Activated CD8-positive, alpha-beta memory T cell treated with anti-CD3 and anti-CD28 coated beads, Interleukin-2, amount 10 ng/mL, durations not matched to agents 7 days and 5 days (primary cell): ENCODE results near the gene XIRP2. TPM values are rescaled to one million over a fixed set of nuclear protein-coding genes. Genes with fewer than 3 reads are reported as not detected.

Experiments used
- ATAC-seq: fragments of 150-1000 bp; cut with Tn5 transposase; one replicate; pipeline ENCODE4 v1.10.0; 2021; ENCODE audit warnings: moderate library complexity
- CTCF ChIA-PET: fragments of 350-600 bp; sonication (Branson Sonifier 250); formaldehyde crosslinking; loops from one replicate; lab custom pipeline; 2021; ENCODE audit warnings: antibody characterized with exemption; lab: Charles Lee
- DNase-seq: peaks from one replicate; pipeline ENCODE4 v3.0.0-alpha.2; 2020
- H3K27ac Mint-ChIP-seq: one replicate; pipeline ENCODE4 v1.8.0; 2021; ENCODE audit warnings: mild to moderate bottlenecking, mixed read lengths
- H3K27me3 Mint-ChIP-seq: one replicate; pipeline ENCODE4 v1.8.0; 2021; ENCODE audit warnings: mixed read lengths
- H3K36me3 Mint-ChIP-seq: one replicate; pipeline ENCODE4 v1.8.0; 2021; ENCODE audit warnings: mild to moderate bottlenecking, mixed read lengths
- H3K4me1 Mint-ChIP-seq: one replicate; pipeline ENCODE4 v1.8.0; 2021; ENCODE audit warnings: mixed read lengths
- H3K4me3 Mint-ChIP-seq: one replicate; pipeline ENCODE4 v1.8.0; 2021; ENCODE audit warnings: mild to moderate bottlenecking, moderate library complexity, mixed read lengths
- H3K9me3 Mint-ChIP-seq: one replicate; pipeline ENCODE4 v1.8.0; 2022; ENCODE audit warnings: low read depth, mixed read lengths
- total RNA-seq, 2 experiments: library from RNA; stranded (reverse); gene quantifications; one replicate each; pipeline ENCODE4 v1.2.3, GENCODE V29; 2021

XIRP2 gene
- total RNA-seq, 2 experiments from 2014 or later, result not detected

GRCh38 chr2:166958986-166959481 lies 70.8 kb downstream of the XIRP2 start:
- H3K36me3 Mint-ChIP-seq, result no peaks in the 10 kb centered on the region

GRCh38 chr2:166959556-166959955 lies 71.3 kb downstream of the XIRP2 start:
- ATAC-seq (no peak), DNase-seq (no peak)
- no peaks in the 10 kb centered on the region for H3K4me1 Mint-ChIP-seq
- H3K27ac Mint-ChIP-seq, result no peak overlapping the region
- no peak overlapping the region for H3K4me3 Mint-ChIP-seq
- no peaks in the 10 kb centered on the region for H3K27me3 Mint-ChIP-seq
- CTCF ChIA-PET, result no interaction called here
- H3K9me3 Mint-ChIP-seq, result peaks cover 6% of the 10 kb centered on the region
- no peaks in the 10 kb centered on the region for H3K36me3 Mint-ChIP-seq

More at GRCh38 chr2:166958986-166959481, 70.8 kb downstream of the XIRP2 start:
- H3K27ac Mint-ChIP-seq, result no peak overlapping the region
- no peak for DNase-seq
- H3K4me3 Mint-ChIP-seq, result no peak overlapping the region
- no peak for ATAC-seq
- no peaks in the 10 kb centered on the region for H3K27me3 Mint-ChIP-seq
- peaks cover 6% of the 10 kb centered on the region for H3K9me3 Mint-ChIP-seq
- no peaks in the 10 kb centered on the region for H3K4me1 Mint-ChIP-seq
- CTCF ChIA-PET, result no interaction called here

- Mint-ChIP-seq H3K9me3 (peaks cover 5% of the 10 kb centered on the region), H3K4me1 (no peaks in the 10 kb centered on the region), H3K4me3 (no peak overlapping the region), H3K27me3 (no peaks in the 10 kb centered on the region), H3K27ac (no peak overlapping the region), H3K36me3 (no peaks in the 10 kb centered on the region)
- DNase-seq (no peak), ATAC-seq (no peak)
- CTCF ChIA-PET, result no interaction called here
These were observed 72.5 kb downstream of the XIRP2 start for GRCh38 chr2:166960702-166961270.

GRCh38 chr2:166961933-166962332 lies 73.7 kb downstream of the XIRP2 start:
- H3K36me3 Mint-ChIP-seq, result no peaks in the 10 kb centered on the region
- H3K27ac Mint-ChIP-seq, result no peak overlapping the region
- H3K9me3 Mint-ChIP-seq, result peaks cover 3% of the 10 kb centered on the region
- DNase-seq (no peak), ATAC-seq (no peak)
- H3K27me3 Mint-ChIP-seq, result no peaks in the 10 kb centered on the region
- CTCF ChIA-PET, result no interaction called here
- no peaks in the 10 kb centered on the region for H3K4me1 Mint-ChIP-seq
- H3K4me3 Mint-ChIP-seq, result no peak overlapping the region

GRCh38 chr2:166969486-166969885 lies 81.2 kb downstream of the XIRP2 start:
- Mint-ChIP-seq H3K9me3 (no peaks in the 10 kb centered on the region), H3K36me3 (no peaks in the 10 kb centered on the region), H3K4me1 (no peaks in the 10 kb centered on the region), H3K27ac (no peak overlapping the region), H3K27me3 (no peaks in the 10 kb centered on the region), H3K4me3 (no peak overlapping the region)
- no peak for ATAC-seq
- CTCF ChIA-PET, result no interaction called here
- DNase-seq, result no peak

- Mint-ChIP-seq H3K27ac (no peak overlapping the region), H3K4me3 (no peak overlapping the region), H3K36me3 (no peaks in the 10 kb centered on the region), H3K27me3 (no peaks in the 10 kb centered on the region), H3K9me3 (peaks cover 6% of the 10 kb centered on the region), H3K4me1 (no peaks in the 10 kb centered on the region)
- no peak for DNase-seq
- CTCF ChIA-PET, result no interaction called here
- no peak for ATAC-seq
These were observed 83.7 kb downstream of the XIRP2 start for GRCh38 chr2:166972002-166972401.

DNA sequence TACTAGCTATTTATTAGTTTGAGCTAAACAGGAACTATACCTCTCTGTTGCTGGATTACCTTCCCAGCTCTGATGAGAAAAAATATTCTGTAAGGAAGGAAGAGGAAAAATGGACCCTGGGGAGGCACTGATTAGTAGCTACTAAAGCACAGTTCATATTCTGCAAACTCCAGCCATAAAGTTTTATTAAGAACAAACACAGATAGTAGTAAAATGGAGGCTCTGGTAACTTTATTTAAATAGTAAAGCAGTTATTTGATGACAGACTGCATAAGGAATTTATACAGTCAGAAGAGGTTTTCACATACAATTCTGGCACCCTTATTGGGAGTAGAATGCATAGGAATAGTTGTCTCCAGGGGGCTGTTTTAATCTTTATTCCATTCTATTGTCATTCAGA lies 84.1 kb downstream of the XIRP2 start:
- Mint-ChIP-seq H3K4me3 (no peak overlapping the region), H3K4me1 (no peaks in the 10 kb centered on the region), H3K27me3 (no peaks in the 10 kb centered on the region), H3K9me3 (peaks cover 6% of the 10 kb centered on the region), H3K27ac (no peak overlapping the region), H3K36me3 (no peaks in the 10 kb centered on the region)
- no peak for DNase-seq
- no peak for ATAC-seq
- CTCF ChIA-PET, result no interaction called here

DNA sequence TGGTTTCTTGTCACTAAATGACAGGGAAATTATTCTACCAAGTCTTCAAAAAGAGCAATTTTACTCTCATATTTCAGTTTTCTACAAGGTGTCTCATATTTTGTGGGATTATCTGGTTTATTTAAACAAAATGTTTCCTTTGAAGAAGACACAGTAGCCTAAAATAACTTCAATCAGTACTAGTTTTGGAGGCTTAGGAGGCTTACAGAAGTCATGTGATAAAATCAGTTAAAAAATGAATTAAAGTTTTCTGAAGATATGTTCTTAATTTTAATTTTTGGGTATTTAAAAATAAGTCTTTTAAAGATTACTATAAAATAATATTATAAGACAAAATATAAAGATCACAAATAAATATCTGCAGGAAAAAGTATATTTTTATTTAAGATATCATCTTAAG lies 95.9 kb downstream of the XIRP2 start:
- Mint-ChIP-seq H3K4me3 (no peak overlapping the region), H3K9me3 (peaks cover 12% of the 10 kb centered on the region), H3K27ac (no peak overlapping the region), H3K27me3 (no peaks in the 10 kb centered on the region), H3K4me1 (no peaks in the 10 kb centered on the region), H3K36me3 (no peaks in the 10 kb centered on the region)
- DNase-seq (no peak), ATAC-seq (no peak)
- CTCF ChIA-PET, result no interaction called here

GRCh38 chr2:166984797-166985196 lies 96.5 kb downstream of the XIRP2 start:
- no peak overlapping the region for H3K4me3 Mint-ChIP-seq
- no peaks in the 10 kb centered on the region for H3K27me3 Mint-ChIP-seq
- H3K27ac Mint-ChIP-seq, result no peak overlapping the region
- DNase-seq (no peak), ATAC-seq (no peak)
- H3K36me3 Mint-ChIP-seq, result no peaks in the 10 kb centered on the region
- no peaks in the 10 kb centered on the region for H3K4me1 Mint-ChIP-seq
- H3K9me3 Mint-ChIP-seq, result peaks cover 12% of the 10 kb centered on the region
- CTCF ChIA-PET, result no interaction called here

DNA sequence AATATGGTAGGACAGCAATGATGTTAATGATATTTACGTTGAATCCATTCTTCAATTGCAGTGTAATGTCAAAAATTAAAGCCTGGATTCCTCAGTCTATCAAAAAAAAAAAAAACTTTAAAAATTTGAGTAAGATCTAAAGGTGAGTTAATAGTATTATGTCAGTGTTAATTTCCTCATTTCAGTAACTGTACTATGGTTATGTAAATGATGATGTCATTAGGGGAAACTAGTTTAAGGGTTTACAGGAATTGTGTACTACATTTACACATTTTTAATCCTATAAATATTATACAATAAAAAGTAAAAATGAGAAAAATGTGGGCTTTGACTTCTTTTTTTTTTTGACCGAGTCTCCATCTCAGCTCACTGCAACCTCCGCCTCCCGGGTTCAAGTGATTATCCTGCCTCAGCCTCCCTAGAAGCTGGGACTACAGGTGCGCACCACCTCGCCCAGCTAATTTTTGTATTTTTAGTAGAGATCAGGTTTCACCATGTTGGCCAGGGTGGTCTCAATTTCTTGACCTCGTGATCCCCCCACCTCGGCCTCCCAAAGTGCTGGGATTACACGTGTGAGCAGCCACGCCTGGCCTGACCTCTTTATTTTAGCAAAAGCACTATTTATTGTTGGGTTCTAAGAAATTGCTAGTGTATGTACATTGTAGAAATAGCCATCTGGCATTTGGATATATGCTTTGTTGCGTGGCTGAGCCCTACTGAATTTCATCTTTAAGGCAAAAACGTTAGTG lies 106.5 kb downstream of the XIRP2 start:
- Mint-ChIP-seq H3K9me3 (peaks cover 9% of the 10 kb centered on the region), H3K27me3 (no peaks in the 10 kb centered on the region), H3K4me1 (no peaks in the 10 kb centered on the region), H3K4me3 (no peak overlapping the region), H3K36me3 (no peaks in the 10 kb centered on the region), H3K27ac (no peak overlapping the region)
- CTCF ChIA-PET, result no interaction called here
- ATAC-seq (no peak), DNase-seq (no peak)

DNA sequence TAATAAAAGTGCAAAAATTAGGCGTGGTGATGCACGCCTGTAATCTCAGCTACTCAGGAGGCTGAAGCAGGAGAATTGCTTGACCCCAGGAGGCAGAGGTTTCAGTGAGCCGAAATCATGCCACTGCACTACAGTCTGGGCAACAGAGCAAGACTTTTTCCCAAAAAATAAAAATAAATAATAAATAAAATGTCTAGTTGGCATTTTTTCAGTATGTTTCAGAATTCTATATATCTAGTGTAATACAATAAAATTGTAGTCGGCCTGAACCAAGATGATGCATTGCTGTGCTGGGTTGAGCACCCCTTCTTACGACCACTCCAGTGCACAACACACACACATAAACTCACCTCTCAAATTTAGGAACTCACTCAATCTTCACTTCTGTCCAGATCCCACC lies 108.2 kb downstream of the XIRP2 start:
- no peaks in the 10 kb centered on the region for H3K36me3 Mint-ChIP-seq
- H3K27me3 Mint-ChIP-seq, result no peaks in the 10 kb centered on the region
- no peak overlapping the region for H3K4me3 Mint-ChIP-seq
- no peak for DNase-seq
- H3K4me1 Mint-ChIP-seq, result no peaks in the 10 kb centered on the region
- CTCF ChIA-PET, result no interaction called here
- H3K9me3 Mint-ChIP-seq, result peaks cover 9% of the 10 kb centered on the region
- no peak overlapping the region for H3K27ac Mint-ChIP-seq
- ATAC-seq, result no peak

DNA sequence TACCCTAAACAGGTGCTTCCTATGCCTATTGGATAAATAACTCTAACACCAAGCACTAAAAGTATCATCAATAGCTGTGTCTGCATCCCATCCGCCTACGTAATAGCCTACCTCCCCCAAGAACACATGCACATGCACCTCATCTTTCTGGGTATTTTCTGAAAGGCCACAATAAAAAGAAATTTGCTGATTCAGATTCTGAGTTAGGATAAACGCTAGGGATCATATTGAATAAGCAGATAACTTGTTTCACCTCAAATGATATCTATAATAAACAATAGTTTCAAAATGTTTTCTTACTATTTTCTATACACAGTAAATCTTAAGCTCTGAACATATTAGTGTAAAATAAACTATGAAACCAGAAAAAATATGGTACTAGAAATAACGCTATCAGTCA lies 112.9 kb downstream of the XIRP2 start:
- Mint-ChIP-seq H3K36me3 (no peaks in the 10 kb centered on the region), H3K4me3 (no peak overlapping the region), H3K27me3 (no peaks in the 10 kb centered on the region), H3K9me3 (peaks cover 5% of the 10 kb centered on the region), H3K27ac (no peak overlapping the region), H3K4me1 (no peaks in the 10 kb centered on the region)
- DNase-seq (no peak), ATAC-seq (no peak)
- CTCF ChIA-PET, result no interaction called here

GRCh38 chr2:167005096-167005495 lies 116.8 kb downstream of the XIRP2 start:
- Mint-ChIP-seq H3K4me1 (no peaks in the 10 kb centered on the region), H3K9me3 (peaks cover 5% of the 10 kb centered on the region), H3K27ac (no peak overlapping the region), H3K4me3 (no peak overlapping the region), H3K36me3 (no peaks in the 10 kb centered on the region), H3K27me3 (no peaks in the 10 kb centered on the region)
- no peak for ATAC-seq
- no peak for DNase-seq
- CTCF ChIA-PET, result no interaction called here

DNA sequence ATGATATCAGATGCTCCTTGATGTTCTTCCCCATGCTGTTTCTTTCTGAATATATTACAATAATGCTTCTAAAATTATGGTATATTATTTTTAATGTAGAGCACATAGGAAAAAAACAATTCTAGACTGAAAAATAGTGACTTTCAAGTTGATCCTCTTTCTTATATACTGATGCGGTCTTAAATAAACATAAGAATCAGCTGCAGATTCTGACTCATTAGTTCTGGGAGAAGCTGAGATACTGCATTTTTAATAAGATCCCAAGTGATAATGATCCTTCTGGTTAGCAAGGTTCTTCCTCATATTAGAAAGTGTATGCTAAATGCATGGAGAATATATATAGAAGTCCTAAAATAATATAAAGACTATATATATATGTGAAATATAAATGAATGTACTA lies 124.9 kb downstream of the XIRP2 start:
- DNase-seq, result no peak
- no peaks in the 10 kb centered on the region for H3K27me3 Mint-ChIP-seq
- ATAC-seq, result no peak
- H3K9me3 Mint-ChIP-seq, result peaks cover 4% of the 10 kb centered on the region
- H3K27ac Mint-ChIP-seq, result no peak overlapping the region
- CTCF ChIA-PET, result no interaction called here
- H3K4me1 Mint-ChIP-seq, result no peaks in the 10 kb centered on the region
- H3K4me3 Mint-ChIP-seq, result no peak overlapping the region
- H3K36me3 Mint-ChIP-seq, result no peaks in the 10 kb centered on the region
